Ovary (tissue), 3 donors: Measurements from ENCODE around the gene CELA3B.
"Not testable (repeated sequence)": the region's sequence is repeated elsewhere in the genome, so short reads cannot be mapped to it uniquely, and the experiment has no call there.

Experiments used
- CTCF ChIP-seq, 3 donors: fragments of 450-650 bp in 2 of 3; fragments of 200-600 bp in 1 of 3; IDR thresholded peaks; one replicate each; pipeline versions ENCODE4 v1.5.1 to v1.8.0; 2016 to 2022; ENCODE audit warnings: antibody characterized with exemption in 3 of 3, mild to moderate bottlenecking in 1 of 3
- POLR2A ChIP-seq: fragments of 450-650 bp; IDR thresholded peaks from one replicate; pipeline ENCODE4 v1.6.1; 2017; ENCODE audit warnings: antibody characterized with exemption, mild to moderate bottlenecking, moderate library complexity
- donor health status: DM: no; HTN: no; CAD: no.

GRCh38 chr1:21975296-21975695 is 1.5 kb upstream of the CELA3B start:
- not testable (repeated sequence) for TF ChIP-seq CTCF (IDR thresholded peaks at IDR 0.05); POLR2A
